ENCODE data around the gene SMPDL3A. TPM values are rescaled to one million over a fixed set of nuclear protein-coding genes. Genes with fewer than 3 reads are reported as not detected.

Gene SMPDL3A
- polyA plus RNA-seq, 1 donor, result 12.8 TPM

Other genes with a start within 250 kb of the SMPDL3A start
- 0.71 TPM for gene PKIB, start 178.9 kb upstream of the SMPDL3A start, polyA plus RNA-seq (ENCODE audit: insufficient read length)
- gene FABP7, start 9.5 kb upstream of the SMPDL3A start, polyA plus RNA-seq (ENCODE audit: insufficient read length), result 0.44 TPM
- 0.34 TPM for gene CLVS2, start 207.0 kb downstream of the SMPDL3A start, polyA plus RNA-seq (ENCODE audit: insufficient read length)